Tibial artery (tissue), 4 donors: ENCODE data around the gene DEGS2.

Experiments
- DNase-seq, 2 donors: peaks; one replicate each; pipeline ENCODE4 v3.0.0-alpha.2; 2019
- H3K27ac ChIP-seq, 2 donors: fragments of 200-600 bp; sonication (generic) in 1 of 2; 1 replicate in 1 of 2; 2 replicates in 1 of 2; pipeline ENCODE4 v1.5.1; 2018 to 2019; ENCODE audit warnings: mild to moderate bottlenecking in 1 of 2
- H3K27me3 ChIP-seq, 2 donors: fragments of 200-600 bp; sonication (generic) in 1 of 2; one replicate each; pipeline versions ENCODE4 v1.5.1 to v1.6.0; 2016 to 2019
- H3K36me3 ChIP-seq, 3 donors: fragments of 200-600 bp; sonication (generic) in 2 of 3; one replicate each; pipeline ENCODE4 v1.5.1; 2016 to 2019; ENCODE audit warnings: mild to moderate bottlenecking in 2 of 3
- H3K4me1 ChIP-seq, 4 donors: fragments of 200-600 bp; sonication (generic) in 2 of 4; 1 replicate in 3 of 4; 2 replicates in 1 of 4; pipeline ENCODE4 v1.5.1; 2016 to 2019
- H3K4me3 ChIP-seq, 2 donors: fragments of 200-600 bp; sonication (generic) in 1 of 2; 1 replicate in 1 of 2; 2 replicates in 1 of 2; pipeline ENCODE4 v1.5.1; 2018 to 2019; ENCODE audit warnings: mild to moderate bottlenecking in 2 of 2
- H3K9me3 ChIP-seq, 3 donors: fragments of 200-600 bp; sonication (generic) in 1 of 3; one replicate each; pipeline ENCODE4 v1.5.1; 2016 to 2019
- intact Hi-C: fragments of 100-400 bp; cut with DNase I; formaldehyde crosslinking; loops from one replicate; pipeline ENCODE4 v1.15.0; 2023; ENCODE audit warnings: low total_unique reads
- TF ChIP-seq, protein P1 (sequence below), 2 experiments: fragments of 200-600 bp in 1 of 2; fragments of 450-650 bp in 1 of 2; IDR thresholded peaks; one replicate each; pipeline ENCODE4 v1.5.1; 2017 to 2019; ENCODE audit warnings: antibody characterized with exemption in 2 of 2, mild to moderate bottlenecking in 1 of 2, moderate library complexity in 1 of 2

The DEGS2 gene

DNA sequence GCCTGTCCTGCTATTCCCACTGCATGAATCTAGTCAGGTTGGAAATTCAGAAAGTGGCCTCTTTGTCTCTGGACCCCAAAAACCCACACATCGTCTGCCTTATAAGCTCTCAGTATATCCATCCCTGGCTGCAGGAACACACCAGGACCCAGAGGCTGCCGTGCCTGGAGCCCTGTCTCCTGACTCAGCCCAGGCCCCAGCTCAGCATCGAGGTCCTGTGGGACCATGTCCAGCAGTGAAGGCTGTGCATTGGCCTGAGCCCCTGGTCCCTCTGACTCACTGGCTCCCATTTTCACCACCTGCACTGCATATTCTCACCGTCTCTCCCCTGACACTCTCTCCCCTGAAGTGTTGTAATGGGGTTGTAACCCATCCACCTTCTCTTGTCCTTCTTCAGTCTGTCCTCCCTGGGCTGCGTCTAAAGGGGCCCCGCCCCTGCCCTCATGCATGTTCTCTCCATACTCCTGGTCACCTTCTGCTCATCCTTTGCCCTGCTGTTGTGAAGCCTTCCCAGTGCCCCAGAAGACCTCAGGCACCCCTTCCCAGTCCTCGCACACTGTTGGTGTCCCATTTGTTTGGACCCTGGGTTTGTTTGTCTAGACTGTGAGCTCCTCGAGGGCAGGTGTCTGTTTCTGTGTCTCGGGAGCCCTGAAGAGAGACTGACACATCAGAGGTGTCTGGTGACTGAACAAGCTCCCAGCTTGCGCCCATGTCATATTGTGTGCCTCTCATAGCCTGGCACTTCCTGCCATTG is 50.4 kb downstream of the DEGS2 start:
- H3K36me3 ChIP-seq: no peaks in the 10 kb centered on the region
- TF ChIP-seq, protein P1, sequence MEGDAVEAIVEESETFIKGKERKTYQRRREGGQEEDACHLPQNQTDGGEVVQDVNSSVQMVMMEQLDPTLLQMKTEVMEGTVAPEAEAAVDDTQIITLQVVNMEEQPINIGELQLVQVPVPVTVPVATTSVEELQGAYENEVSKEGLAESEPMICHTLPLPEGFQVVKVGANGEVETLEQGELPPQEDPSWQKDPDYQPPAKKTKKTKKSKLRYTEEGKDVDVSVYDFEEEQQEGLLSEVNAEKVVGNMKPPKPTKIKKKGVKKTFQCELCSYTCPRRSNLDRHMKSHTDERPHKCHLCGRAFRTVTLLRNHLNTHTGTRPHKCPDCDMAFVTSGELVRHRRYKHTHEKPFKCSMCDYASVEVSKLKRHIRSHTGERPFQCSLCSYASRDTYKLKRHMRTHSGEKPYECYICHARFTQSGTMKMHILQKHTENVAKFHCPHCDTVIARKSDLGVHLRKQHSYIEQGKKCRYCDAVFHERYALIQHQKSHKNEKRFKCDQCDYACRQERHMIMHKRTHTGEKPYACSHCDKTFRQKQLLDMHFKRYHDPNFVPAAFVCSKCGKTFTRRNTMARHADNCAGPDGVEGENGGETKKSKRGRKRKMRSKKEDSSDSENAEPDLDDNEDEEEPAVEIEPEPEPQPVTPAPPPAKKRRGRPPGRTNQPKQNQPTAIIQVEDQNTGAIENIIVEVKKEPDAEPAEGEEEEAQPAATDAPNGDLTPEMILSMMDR (IDR thresholded peaks at IDR 0.05): no peak
- H3K9me3 ChIP-seq: no peaks in the 10 kb centered on the region
- peak in 1 of 2 donors; percentile 15 for DNase-seq
- H3K27me3 ChIP-seq: no peaks in the 10 kb centered on the region
- intact Hi-C loops: loop anchor here (2.0 to 10.0 kb wide), 3 partner anchors 54 to 128 kb away; no protein-coding TSS in a partner anchor
- no peak overlapping the region for H3K4me3 ChIP-seq
- peak overlapping the region; percentile 1 to 46 for H3K27ac ChIP-seq
- H3K4me1 ChIP-seq: peaks cover 0 to 65% (median 42%) of the 10 kb centered on the region in 4 donors

DNA sequence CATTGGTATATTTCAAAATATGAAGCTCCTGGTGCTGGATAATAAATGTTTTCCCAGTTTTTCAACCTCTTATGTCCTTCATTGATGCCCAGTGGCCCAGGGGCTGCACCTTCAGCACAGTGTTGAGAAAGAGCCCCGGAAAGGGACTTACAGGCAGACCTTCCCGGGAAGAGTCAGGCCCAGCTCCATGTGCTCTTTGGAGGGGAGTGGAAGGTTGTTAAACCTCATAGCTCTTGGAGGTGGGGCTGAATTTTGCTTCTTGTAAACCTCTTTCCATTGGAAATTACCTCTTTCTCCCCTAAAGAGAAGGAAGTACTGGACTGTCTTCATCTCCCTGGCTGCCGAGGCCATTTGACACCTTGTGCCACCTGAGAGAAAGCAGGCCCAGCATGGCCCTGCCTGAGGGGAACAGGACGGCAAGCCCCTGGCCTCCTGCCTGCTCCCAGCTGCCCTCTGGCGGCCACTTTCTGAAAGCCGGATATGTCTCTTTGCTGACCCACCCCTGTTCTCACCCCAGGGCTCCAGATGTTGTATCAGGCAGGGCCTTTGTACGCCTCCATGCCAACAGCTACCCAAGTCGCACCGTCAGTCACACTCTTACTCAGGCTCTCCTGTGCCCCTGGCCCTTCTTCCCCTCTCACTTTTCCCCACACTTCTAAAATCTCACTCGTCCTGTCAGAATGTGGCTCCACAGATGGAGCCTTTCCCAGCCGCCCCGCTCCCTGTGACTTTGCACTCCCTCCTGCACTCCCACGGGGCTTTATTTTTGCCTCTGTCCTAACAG is 51.2 kb downstream of the DEGS2 start:
- H3K36me3 ChIP-seq: no peaks in the 10 kb centered on the region
- no peaks in the 10 kb centered on the region for H3K9me3 ChIP-seq
- peaks cover 5 to 73% (median 49%) of the 10 kb centered on the region in 4 donors for H3K4me1 ChIP-seq
- intact Hi-C loops: loop anchor here (2.0 to 10.0 kb wide), 3 partner anchors 53 to 127 kb away; no protein-coding TSS in a partner anchor
- no peaks in the 10 kb centered on the region for H3K27me3 ChIP-seq
- TF ChIP-seq, protein P1 (IDR thresholded peaks at IDR 0.05): peak; percentile 84 to 87
- no peak overlapping the region for H3K4me3 ChIP-seq
- peak; percentile 79 to 85 for DNase-seq
- H3K27ac ChIP-seq: peak overlapping the region; percentile 1 to 46

DNA sequence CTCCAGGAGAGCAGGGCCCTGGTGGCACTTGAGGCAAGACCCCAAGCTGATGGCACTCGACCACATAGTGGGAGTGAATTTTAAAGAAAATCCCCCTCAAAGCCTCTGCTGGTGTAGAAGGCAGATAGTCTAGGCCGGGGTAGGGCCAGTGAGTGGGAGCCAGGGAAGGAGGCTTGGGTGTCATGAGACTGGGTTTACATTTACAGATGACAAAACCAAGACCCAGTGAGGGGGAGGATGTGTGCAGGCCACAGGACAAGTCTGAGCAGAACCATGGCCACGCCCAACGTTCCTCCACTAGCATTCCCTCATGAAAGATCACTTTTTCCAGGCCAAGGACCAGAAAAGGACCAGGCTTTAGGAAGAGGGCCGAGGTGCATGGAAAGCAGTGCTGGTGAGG is 52.2 kb downstream of the DEGS2 start:
- DNase-seq: peak; percentile 19 to 57
- intact Hi-C loops: loop anchor here (10.0 kb wide), 2 partner anchors 52 to 88 kb away; no protein-coding TSS in a partner anchor
- no peak overlapping the region for H3K4me3 ChIP-seq
- no peaks in the 10 kb centered on the region for H3K27me3 ChIP-seq
- peak overlapping the region; percentile 8 to 31 for H3K27ac ChIP-seq
- no peaks in the 10 kb centered on the region for H3K9me3 ChIP-seq
- no peaks in the 10 kb centered on the region for H3K36me3 ChIP-seq
- peaks cover 5 to 78% (median 53%) of the 10 kb centered on the region in 4 donors for H3K4me1 ChIP-seq
- TF ChIP-seq, protein P1 (IDR thresholded peaks at IDR 0.05): no peak

DNA sequence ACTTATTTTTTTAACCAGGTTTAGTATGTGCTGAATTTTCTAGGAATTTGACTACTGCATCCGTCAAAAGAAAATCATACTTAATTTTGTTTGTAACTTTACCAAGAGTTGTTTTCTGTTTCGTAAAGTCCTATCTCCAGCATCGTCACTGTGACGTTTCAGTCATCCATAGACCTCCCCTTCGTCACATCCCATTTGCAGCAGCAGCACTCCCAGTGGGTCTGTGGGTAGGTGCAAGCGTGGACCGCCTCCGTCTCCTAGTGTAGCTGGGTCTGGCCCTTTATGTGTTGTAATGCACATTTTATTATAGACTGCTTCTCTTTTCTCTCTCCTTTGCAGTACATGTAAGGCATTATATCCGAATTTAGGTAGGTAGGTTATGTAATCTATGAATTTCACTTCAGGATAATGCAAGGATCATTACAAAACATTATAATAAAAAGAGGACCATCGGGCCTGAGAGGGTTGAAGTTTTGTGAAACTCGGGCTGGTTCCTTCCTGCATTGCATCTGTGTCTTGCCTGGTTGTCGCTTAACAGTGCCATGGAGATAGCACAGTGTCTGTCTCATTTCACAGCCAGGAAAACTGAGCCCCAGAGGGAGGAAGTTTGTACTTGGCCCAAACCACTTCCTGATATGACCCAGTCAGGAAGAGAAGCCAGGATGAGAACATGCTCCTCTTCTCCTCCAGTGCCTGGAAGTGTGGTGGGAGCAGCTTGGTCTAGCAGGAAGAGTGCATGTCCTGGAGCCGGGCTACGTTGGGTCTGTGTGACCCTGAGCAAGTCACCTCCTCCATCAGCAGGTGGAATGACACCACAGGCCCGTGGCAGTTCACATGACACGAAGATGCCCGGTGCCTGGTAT is 53.0 kb downstream of the DEGS2 start:
- H3K27ac ChIP-seq: peak overlapping the region; percentile 8 to 31
- no peaks in the 10 kb centered on the region for H3K27me3 ChIP-seq
- DNase-seq: peak; percentile 20 to 63
- no peak overlapping the region for H3K4me3 ChIP-seq
- TF ChIP-seq, protein P1 (IDR thresholded peaks at IDR 0.05): no peak
- no peaks in the 10 kb centered on the region for H3K9me3 ChIP-seq
- no peaks in the 10 kb centered on the region for H3K36me3 ChIP-seq
- intact Hi-C loops: loop anchor here (10.0 kb wide), 2 partner anchors 52 to 88 kb away; no protein-coding TSS in a partner anchor
- peaks cover 5 to 70% (median 48%) of the 10 kb centered on the region in 4 donors for H3K4me1 ChIP-seq
